Activated T-helper 17 cell treated with anti-CD3 and anti-CD28 coated beads, Interleukin-2, amount 50 U/mL, for 72 hours (primary cell): ENCODE results near the gene CAMK2B. TPM values are rescaled to one million over a fixed set of nuclear protein-coding genes. Genes with fewer than 3 reads are reported as not detected.

Experiments
- ATAC-seq: fragments of 150-1000 bp; cut with Tn5 transposase; replicated peaks from 2 replicates; pipeline ENCODE4 v1.10.0; 2021; ENCODE audit warnings: mild to moderate bottlenecking, moderate library complexity
- H3K27ac Mint-ChIP-seq: one replicate; pipeline ENCODE4 v1.8.0; 2022; ENCODE audit warnings: mixed read lengths
- H3K27me3 Mint-ChIP-seq: one replicate; pipeline ENCODE4 v1.8.0; 2022; ENCODE audit warnings: mixed read lengths
- H3K36me3 Mint-ChIP-seq: one replicate; pipeline ENCODE4 v1.8.0; 2022; ENCODE audit warnings: low read depth, mild to moderate bottlenecking, mixed read lengths
- H3K4me1 Mint-ChIP-seq: one replicate; pipeline ENCODE4 v1.8.0; 2022; ENCODE audit warnings: mixed read lengths
- H3K4me3 Mint-ChIP-seq: one replicate; pipeline ENCODE4 v1.8.0; 2022; ENCODE audit warnings: mild to moderate bottlenecking, mixed read lengths
- H3K9me3 Mint-ChIP-seq: one replicate; pipeline ENCODE4 v1.8.0; 2022; ENCODE audit warnings: mixed read lengths
- total RNA-seq, 2 donors: library from RNA; stranded (reverse); gene quantifications; one replicate each; pipeline ENCODE4 v1.2.3, GENCODE V29; 2022

Gene CAMK2B
- total RNA-seq, 2 donors from 2014 or later, result 1.0 to 1.7 TPM

DNA sequence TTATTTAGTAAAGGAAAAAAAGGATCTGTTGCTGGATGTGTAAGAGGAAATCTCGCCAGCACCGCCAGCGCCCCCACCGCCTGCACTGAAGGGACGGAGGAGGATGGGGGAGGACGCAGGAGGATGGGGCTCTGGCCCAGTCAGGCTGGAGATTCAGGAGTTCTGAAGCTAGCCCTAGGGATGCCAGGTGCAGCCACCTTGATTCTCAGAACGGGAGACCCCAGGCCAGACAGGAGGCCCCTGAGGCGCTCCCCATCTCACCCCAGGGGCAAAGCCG is 1.3 kb downstream of the CAMK2B start:
- peaks cover 5% of the 10 kb centered on the region for H3K9me3 Mint-ChIP-seq
- H3K27me3 Mint-ChIP-seq, result peaks cover 37% of the 10 kb centered on the region
- H3K4me3 Mint-ChIP-seq, result peak overlapping the region; percentile 29

DNA sequence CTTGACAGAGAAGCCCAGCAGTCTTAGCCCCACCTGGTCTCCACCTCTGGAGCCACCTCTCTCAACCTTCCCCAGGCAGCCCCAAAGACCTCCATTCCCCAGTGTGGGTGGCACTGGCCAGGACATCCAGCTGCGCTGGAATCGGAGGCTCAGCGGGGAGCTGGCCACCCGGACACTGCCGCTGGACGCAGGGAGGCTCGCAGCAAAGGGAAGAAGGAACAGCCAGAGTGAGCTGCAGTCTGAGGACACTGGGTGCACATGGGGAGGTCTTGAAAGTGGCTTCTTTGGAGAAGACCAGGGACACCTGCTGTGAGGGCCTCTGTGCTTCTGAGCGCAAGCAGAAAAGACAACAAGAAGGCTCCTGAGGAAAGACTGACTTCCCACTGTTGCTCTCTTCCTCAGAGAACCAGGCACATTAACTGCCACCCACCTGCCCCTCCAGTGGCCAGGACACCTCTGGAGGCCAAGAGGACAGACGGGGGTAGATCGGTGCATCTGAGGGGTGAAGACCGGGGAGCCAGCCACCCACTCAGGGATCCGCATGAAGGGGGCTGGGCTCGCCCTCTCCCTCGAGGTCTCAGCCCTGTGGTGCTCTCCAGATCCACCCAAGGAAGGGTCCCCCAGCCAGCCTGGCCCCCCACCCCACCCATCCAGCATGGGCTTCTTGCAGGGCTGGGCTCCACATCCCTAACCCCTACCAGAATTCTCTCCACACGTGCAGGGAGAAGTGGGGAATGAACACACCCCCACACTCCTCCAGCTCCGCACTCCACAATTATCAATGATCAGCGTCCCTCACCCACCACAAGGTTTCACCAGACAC is 1.8 kb downstream of the CAMK2B start:
- Mint-ChIP-seq H3K27ac (no peak overlapping the region), H3K27me3 (peaks cover 34% of the 10 kb centered on the region), H3K4me1 (peaks cover 6% of the 10 kb centered on the region), H3K4me3 (no peak overlapping the region), H3K36me3 (peaks cover 6% of the 10 kb centered on the region), H3K9me3 (peaks cover 5% of the 10 kb centered on the region)
- ATAC-seq, result no peak

More for the DNA sequence above, 1.3 kb downstream of the CAMK2B start:
- H3K36me3 Mint-ChIP-seq, result peaks cover 6% of the 10 kb centered on the region
- no peak overlapping the region for H3K27ac Mint-ChIP-seq
- no peak for ATAC-seq
- peaks cover 6% of the 10 kb centered on the region for H3K4me1 Mint-ChIP-seq

DNA sequence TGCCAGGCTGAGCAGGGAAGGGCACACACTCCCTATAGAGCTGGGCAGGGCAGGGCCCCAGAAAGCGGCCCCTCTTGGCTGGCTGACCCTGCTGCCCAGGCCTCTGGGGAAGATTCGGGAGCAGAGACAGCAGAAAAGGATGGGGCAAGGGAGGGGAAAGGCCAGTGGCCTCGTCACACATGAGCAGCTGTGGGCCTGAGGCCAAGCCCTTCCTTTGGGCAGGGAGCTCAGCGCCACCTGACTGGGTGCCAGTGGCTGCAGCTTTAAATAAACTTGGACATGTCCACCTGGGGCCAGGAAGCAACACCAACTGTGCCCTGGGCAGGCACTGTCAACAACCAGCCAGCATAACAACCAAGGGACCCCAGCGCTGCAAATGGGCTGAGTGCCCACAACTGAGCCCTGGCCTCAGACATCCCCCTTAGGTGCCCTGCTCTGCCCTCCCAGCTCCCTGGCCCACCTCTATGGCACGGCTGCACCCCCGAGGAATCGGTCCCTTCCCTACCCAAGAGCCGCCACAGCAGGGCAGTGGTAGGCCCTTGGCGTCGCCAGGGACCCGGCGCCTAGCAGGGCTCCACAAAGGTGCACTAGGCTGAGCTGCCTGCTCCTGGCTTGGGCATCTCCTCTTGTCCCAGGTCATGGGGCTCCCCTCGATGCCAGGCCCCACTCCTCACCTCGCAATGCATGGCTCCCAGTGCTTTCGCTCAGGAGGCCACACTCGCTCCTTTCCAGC is 2.6 kb downstream of the CAMK2B start:
- peaks cover 29% of the 10 kb centered on the region for H3K27me3 Mint-ChIP-seq
- no peak for ATAC-seq

DNA sequence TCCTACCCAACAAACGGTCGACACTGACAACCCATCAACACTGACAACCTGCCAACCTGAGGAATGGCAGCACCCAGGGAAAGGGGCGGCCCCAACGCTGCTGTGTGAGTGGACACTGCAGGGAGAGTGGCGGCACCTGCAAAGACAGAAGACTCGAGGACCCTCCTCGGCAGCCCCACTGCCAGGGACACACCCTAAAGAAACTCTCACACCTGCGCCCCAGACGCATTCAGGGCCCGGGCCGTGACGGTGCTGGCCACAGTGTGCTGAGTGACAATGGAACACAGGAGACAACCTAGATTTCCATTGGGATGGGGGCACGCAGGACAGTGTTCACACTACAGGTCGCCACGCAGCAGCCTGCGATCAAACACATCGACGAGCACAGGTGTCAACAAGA is 3.6 kb downstream of the CAMK2B start:
- no peak for ATAC-seq
- Mint-ChIP-seq H3K36me3 (peaks cover 6% of the 10 kb centered on the region), H3K27ac (no peak overlapping the region), H3K9me3 (no peaks in the 10 kb centered on the region), H3K4me3 (no peak overlapping the region), H3K4me1 (peaks cover 6% of the 10 kb centered on the region), H3K27me3 (peaks cover 28% of the 10 kb centered on the region)

More for the DNA sequence above, 2.6 kb downstream of the CAMK2B start:
- Mint-ChIP-seq H3K4me3 (no peak overlapping the region), H3K36me3 (peaks cover 6% of the 10 kb centered on the region), H3K9me3 (no peaks in the 10 kb centered on the region), H3K27ac (no peak overlapping the region), H3K4me1 (peaks cover 6% of the 10 kb centered on the region)

DNA sequence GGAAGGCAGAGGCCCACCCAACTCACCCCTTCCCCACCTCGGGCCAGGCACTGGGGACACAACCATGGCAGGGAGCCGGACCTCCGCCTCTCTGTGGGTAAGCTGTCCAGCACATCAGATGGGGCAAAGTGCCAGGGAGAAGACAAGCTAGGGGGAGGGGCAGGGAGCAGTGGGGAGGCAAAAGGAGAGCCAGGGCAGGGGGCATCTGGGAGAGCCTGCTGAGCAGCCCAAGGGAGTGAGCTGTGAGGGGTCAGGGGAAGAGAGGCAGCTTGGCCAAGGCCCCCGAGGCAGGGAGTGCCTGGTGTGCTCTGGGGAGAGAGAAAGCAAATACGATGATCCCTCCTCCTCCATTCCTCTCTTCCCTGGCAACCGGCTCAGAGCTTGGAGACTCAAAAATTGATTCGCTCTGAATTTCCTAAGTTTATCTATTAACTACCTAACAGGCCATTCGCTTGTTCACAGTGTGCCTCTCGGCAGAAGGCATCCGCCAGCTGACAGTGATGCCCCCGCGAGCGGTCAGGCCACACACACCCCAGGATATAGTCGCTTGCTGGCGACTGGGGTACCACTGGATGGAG is 4.5 kb downstream of the CAMK2B start:
- H3K9me3 Mint-ChIP-seq, result no peaks in the 10 kb centered on the region
- H3K4me3 Mint-ChIP-seq, result no peak overlapping the region
- H3K27ac Mint-ChIP-seq, result no peak overlapping the region
- H3K4me1 Mint-ChIP-seq, result peaks cover 4% of the 10 kb centered on the region
- peaks cover 24% of the 10 kb centered on the region for H3K27me3 Mint-ChIP-seq
- ATAC-seq, result no peak
- H3K36me3 Mint-ChIP-seq, result peaks cover 4% of the 10 kb centered on the region

DNA sequence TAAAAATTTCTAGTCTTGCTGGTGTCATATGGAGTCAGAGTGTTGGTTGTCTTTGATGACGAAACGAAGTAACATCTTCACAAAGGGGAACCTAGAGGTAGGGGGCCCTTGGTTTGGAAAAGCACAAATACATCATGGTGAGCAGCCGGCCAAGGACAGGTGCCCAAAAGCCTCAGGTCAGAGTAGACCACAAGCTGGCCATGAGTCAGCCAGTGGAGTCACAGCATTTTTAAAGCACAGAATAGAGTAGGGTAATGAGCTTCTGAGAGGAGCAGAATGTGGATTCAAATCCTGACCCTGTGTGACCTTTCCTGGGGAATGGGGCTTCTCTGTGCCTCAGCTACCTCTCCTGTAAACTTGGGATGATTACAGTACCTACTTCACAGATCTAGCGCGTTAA is 5.3 kb downstream of the CAMK2B start:
- no peaks in the 10 kb centered on the region for H3K36me3 Mint-ChIP-seq
- no peak overlapping the region for H3K27ac Mint-ChIP-seq
- H3K4me3 Mint-ChIP-seq, result no peak overlapping the region
- peaks cover 23% of the 10 kb centered on the region for H3K27me3 Mint-ChIP-seq
- no peaks in the 10 kb centered on the region for H3K9me3 Mint-ChIP-seq
- H3K4me1 Mint-ChIP-seq, result no peaks in the 10 kb centered on the region
- no peak for ATAC-seq

DNA sequence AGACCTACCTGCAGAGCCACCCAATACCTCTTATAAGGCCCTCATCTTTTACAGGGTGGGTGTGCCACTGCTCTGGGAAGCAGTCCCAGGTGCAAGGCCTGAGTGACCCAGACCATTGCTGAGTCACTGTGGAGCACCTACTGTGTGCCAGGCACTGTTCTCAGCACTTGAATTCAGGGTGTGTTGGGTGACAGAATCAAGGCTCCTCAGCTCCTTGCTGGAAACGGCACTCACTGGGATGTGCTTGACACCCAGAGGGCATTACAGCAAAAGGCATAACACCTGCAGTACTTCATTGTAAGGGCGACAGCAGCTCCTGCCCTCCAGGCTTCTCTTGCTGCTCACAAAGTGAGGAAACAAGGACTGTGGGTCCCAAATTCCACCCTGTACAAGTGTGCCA is 7.1 kb downstream of the CAMK2B start:
- Mint-ChIP-seq H3K4me1 (no peaks in the 10 kb centered on the region), H3K36me3 (no peaks in the 10 kb centered on the region), H3K27me3 (peaks cover 10% of the 10 kb centered on the region), H3K9me3 (no peaks in the 10 kb centered on the region), H3K27ac (no peak overlapping the region), H3K4me3 (no peak overlapping the region)
- no peak for ATAC-seq

DNA sequence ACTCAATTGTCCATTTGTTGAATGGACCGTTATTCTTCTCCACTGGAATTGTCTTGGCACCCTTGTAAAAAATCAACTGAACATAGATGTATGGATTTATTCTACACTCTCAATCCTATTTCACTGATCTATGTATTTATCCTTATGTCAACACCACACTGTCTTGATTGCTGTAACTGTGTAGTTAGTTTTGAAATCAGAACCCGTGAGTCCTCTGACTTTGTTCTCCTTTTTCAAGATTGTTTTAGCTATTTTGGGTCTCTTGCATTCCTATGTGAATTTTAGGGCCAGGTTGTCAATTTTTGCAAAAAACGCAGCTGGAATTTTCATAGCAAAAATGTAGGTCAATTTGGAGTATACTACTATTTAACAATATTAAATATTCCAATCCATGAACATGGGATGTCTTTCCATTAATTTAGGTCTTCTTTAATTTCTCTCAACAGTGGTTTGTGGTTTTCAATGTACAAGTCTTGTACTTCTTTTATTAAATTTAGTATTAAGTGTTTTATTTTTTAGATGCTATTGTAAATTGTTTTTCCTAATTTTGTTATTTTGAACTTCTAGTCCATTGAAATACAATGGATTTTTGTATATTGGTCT is 10.0 kb downstream of the CAMK2B start:
- no peak for ATAC-seq
- H3K4me3 Mint-ChIP-seq, result no peak overlapping the region
- H3K27me3 Mint-ChIP-seq, result peaks cover 6% of the 10 kb centered on the region
- H3K27ac Mint-ChIP-seq, result no peak overlapping the region
- H3K36me3 Mint-ChIP-seq, result no peaks in the 10 kb centered on the region
- peaks cover 3% of the 10 kb centered on the region for H3K4me1 Mint-ChIP-seq
- H3K9me3 Mint-ChIP-seq, result no peaks in the 10 kb centered on the region

DNA sequence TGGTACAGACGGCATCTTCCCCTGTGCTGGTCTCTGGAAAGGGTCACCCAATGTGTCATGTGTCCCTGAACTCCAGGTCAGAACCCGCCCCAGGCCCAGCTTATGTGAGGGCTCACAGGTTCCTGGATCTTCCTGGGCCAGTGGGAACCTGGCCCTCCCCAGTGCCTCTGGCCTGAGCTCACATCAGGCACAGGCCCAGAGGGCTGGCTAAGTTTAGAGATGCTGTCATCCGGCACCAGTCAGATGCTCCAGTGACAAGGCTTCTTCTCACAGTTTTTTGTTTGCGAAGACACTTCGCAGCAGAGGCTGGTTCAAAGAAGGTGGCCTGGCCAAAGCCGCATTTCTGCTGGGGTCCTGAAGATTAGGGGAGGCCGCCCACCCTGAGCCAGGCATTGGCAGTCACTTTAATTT is 11.8 kb downstream of the CAMK2B start:
- H3K4me1 Mint-ChIP-seq, result peaks cover 7% of the 10 kb centered on the region
- peaks cover 11% of the 10 kb centered on the region for H3K27me3 Mint-ChIP-seq
- no peaks in the 10 kb centered on the region for H3K36me3 Mint-ChIP-seq
- no peak overlapping the region for H3K27ac Mint-ChIP-seq
- H3K4me3 Mint-ChIP-seq, result no peak overlapping the region
- H3K9me3 Mint-ChIP-seq, result no peaks in the 10 kb centered on the region
- no peak for ATAC-seq

DNA sequence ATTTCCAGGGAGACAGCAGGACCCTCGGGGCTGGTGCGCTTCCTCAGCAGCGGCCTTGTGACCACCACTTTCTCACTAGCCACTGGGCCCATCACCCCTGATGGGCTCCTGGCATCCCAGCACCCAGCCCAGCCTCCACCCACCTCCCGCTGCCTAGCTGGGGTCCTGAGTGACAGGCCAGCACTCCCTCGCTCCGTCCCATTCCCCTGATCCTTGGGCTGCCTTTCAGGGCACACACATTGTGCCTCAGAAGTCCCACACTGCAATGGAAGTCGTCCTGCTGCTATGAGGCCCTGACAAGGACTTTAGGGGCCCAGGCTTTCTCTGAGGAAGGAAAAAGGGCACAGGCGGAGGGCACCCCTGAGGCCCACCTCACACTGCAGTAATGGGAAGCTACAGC is 12.4 kb downstream of the CAMK2B start:
- Mint-ChIP-seq H3K4me1 (peaks cover 7% of the 10 kb centered on the region), H3K36me3 (no peaks in the 10 kb centered on the region), H3K27me3 (peaks cover 11% of the 10 kb centered on the region), H3K9me3 (no peaks in the 10 kb centered on the region), H3K27ac (no peak overlapping the region), H3K4me3 (no peak overlapping the region)
- no peak for ATAC-seq

DNA sequence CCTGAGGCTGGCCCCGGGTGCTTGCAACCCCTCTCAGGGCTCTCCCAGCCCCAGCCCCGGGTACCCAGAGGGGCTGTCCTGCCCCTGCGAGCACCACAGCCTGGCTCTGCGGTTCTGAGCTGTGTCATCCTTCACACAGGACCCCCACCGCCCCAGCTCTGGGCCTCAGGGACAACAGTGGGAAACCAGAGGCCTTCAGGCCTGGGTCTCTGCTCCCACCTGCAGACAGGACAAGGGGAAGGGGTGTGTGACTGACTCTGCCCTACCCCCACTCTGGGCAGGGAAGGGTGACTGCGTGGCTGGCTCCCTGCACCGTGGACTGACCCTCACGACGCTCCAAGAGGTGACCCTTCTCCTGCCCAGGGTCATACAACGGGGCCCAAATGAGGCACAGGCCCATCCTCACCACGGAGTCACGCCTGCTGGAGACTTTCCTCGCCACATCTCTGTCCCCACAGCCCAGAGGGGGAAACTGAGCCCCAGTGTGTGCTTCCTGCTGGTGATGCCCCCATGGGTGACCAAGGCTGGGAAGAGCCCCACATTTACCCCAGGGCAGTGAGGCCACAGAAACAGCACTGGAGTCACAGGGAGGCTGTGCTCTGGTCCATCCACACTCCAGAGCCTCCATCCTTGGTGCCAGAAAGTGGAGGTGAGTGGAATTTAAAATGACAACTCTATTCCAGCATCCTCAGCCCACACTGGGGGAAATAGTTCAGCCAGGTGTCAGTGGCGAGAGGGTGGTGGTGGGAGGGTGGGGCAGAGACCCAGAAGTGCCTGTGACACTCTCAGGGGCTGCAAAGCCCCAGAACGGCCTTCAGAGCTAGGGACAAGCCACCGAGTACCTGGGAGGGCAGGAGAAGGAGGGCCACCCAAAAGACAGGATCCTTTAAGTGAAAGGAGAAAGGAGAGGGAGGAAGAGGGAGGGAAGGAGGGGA is 13.6 kb downstream of the CAMK2B start:
- Mint-ChIP-seq H3K27ac (no peak overlapping the region), H3K36me3 (no peaks in the 10 kb centered on the region), H3K4me1 (peaks cover 7% of the 10 kb centered on the region), H3K27me3 (peaks cover 11% of the 10 kb centered on the region), H3K9me3 (no peaks in the 10 kb centered on the region), H3K4me3 (no peak overlapping the region)
- no peak for ATAC-seq

DNA sequence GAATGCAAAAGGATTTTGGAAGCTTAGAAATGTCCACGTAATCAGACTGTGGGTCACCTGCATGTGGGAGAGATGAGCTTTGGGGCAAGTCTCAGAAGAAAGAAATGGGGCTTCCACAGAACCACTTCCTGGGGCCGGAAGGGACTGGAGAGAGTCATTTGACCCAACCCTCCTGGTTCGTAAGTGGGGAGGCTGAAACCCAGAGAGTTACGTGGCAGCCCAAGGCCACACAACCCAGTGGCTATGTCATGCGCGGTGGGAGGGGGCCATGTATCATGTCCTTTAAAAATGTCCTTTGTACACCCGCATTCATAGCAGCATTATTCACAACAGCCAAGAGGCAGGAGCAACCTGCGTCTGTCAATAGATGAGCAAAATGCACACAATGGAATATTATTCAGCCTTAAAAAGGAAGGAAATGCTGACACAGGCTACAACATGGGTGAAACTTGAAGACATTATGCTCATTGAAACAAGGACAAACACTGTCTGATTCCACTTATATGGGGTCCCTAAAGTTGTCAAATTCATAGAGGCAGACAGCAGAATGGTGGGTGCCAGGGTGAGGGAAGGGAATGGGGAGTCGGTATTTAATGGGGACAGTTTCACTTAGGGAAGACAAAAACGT is 15.1 kb downstream of the CAMK2B start:
- peaks cover 7% of the 10 kb centered on the region for H3K4me1 Mint-ChIP-seq
- peak; percentile 86 for ATAC-seq
- peak overlapping the region; percentile 36 for H3K27ac Mint-ChIP-seq
- no peaks in the 10 kb centered on the region for H3K36me3 Mint-ChIP-seq
- peaks cover 10% of the 10 kb centered on the region for H3K27me3 Mint-ChIP-seq
- peak overlapping the region; percentile 54 for H3K4me3 Mint-ChIP-seq
- no peaks in the 10 kb centered on the region for H3K9me3 Mint-ChIP-seq

DNA sequence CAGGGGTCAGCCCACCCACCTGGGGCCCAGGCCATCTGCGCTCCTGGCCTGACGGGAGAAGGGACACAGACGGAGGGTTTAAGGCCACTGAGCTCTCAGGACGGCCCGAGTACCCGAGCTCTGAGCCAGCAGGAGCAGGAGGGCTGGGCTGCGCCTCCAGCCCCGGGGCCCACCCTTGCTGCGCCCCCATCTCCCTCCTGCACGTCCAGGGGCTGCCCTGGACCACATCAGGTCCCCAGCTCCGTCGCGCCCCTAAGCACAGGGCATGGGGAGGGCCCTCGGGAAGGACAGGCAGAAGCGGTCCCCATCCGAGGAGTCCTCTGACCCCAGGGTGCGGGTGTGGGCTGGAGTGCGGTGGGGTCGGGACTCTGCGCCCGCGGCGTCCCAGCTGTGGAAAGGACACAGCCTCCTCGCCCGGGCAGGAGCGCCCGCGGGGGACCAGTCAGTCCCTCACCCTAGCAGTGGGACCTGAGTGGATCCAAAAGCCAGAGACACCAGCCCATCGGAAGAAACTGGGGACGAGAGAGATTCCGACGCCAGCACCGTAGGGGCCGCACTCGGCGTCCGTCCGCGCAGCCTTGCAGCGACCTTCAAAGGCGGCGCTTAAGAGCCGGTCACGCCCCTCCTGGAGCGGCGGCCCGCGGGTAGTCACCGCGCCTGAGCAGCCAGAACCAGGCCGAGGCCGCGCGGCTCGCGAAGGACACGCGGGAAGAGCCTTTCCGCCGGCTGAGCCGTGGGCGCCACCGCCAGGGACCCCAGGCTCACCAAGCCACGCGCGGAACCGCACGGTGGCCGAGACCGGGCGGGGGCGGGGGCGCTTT is 15.9 kb downstream of the CAMK2B start:
- Mint-ChIP-seq H3K27me3 (peaks cover 8% of the 10 kb centered on the region), H3K4me1 (peaks cover 7% of the 10 kb centered on the region), H3K27ac (no peak overlapping the region), H3K4me3 (peak overlapping the region; percentile 54), H3K36me3 (no peaks in the 10 kb centered on the region), H3K9me3 (no peaks in the 10 kb centered on the region)
- peak; percentile 77 for ATAC-seq
